Hematopoietic multipotent progenitor cell treated with erythropoietin and hydrocortisone succinate and interleukin-3 and kit ligand, for 4 days (in vitro differentiated cells): ENCODE results near the gene NBPF15.
"Not testable (repeated sequence)": the region's sequence is repeated elsewhere in the genome, so short reads cannot be mapped to it uniquely, and the experiment has no call there.

Experiments
- DNase-seq: peaks from one replicate; pipeline ENCODE4 v3.0.0-alpha.2; 2015

The NBPF15 gene

GRCh38 chr1:144461136-144461759, at the start of gene NBPF15:
Gene NBPF15 (minus strand): TSS chr1:144461669. CDS start chr1:144440003, 21,666 bp downstream.
- DNase-seq: peak; percentile 57

GRCh38 chr1:144496429-144496828, 35.0 kb upstream of the NBPF15 start:
- DNase-seq: not testable (repeated sequence)

- not testable (repeated sequence) for DNase-seq
These were observed 32.7 kb upstream of the NBPF15 start for GRCh38 chr1:144494130-144494529.

GRCh38 chr1:144490394-144490793, 28.9 kb upstream of the NBPF15 start:
- DNase-seq: not testable (repeated sequence)

GRCh38 chr1:144487002-144487401, 25.5 kb upstream of the NBPF15 start:
- not testable (repeated sequence) for DNase-seq

- DNase-seq: not testable (repeated sequence)
These were observed 23.9 kb upstream of the NBPF15 start for GRCh38 chr1:144485048-144485993.

GRCh38 chr1:144473897-144474296, 12.4 kb upstream of the NBPF15 start:
- DNase-seq: not testable (repeated sequence)

GRCh38 chr1:144471434-144471833, 10.0 kb upstream of the NBPF15 start:
- DNase-seq: not testable (repeated sequence)

- not testable (repeated sequence) for DNase-seq
These were observed 309 bp upstream of the NBPF15 start for GRCh38 chr1:144461778-144462177.

- not testable (repeated sequence) for DNase-seq
These were observed 783 bp downstream of the NBPF15 start for GRCh38 chr1:144460686-144461085.

GRCh38 chr1:144442402-144442801, 19.1 kb downstream of the NBPF15 start:
- not testable (repeated sequence) for DNase-seq

- not testable (repeated sequence) for DNase-seq
These were observed 21.7 kb downstream of the NBPF15 start for GRCh38 chr1:144439737-144440136.

- peak; percentile 27 for DNase-seq
These were observed 42.4 kb downstream of the NBPF15 start for GRCh38 chr1:144418891-144419694.

- not testable (repeated sequence) for DNase-seq
These were observed 47.9 kb downstream of the NBPF15 start for GRCh38 chr1:144413404-144414118.

- DNase-seq: peak; percentile 98
These were observed 48.7 kb downstream of the NBPF15 start for GRCh38 chr1:144412491-144413403.

- DNase-seq: peak; percentile 87
These were observed 49.4 kb downstream of the NBPF15 start for GRCh38 chr1:144412068-144412471.

GRCh38 chr1:144402807-144403206, 58.7 kb downstream of the NBPF15 start:
- not testable (repeated sequence) for DNase-seq

GRCh38 chr1:144371651-144372050, 89.8 kb downstream of the NBPF15 start:
- not testable (repeated sequence) for DNase-seq
